ENCODE data around the gene MYO1D.

GRCh38 chr17:32727681-32728080, 149.2 kb downstream of the MYO1D start:
- TF ChIP-seq, protein P1, sequence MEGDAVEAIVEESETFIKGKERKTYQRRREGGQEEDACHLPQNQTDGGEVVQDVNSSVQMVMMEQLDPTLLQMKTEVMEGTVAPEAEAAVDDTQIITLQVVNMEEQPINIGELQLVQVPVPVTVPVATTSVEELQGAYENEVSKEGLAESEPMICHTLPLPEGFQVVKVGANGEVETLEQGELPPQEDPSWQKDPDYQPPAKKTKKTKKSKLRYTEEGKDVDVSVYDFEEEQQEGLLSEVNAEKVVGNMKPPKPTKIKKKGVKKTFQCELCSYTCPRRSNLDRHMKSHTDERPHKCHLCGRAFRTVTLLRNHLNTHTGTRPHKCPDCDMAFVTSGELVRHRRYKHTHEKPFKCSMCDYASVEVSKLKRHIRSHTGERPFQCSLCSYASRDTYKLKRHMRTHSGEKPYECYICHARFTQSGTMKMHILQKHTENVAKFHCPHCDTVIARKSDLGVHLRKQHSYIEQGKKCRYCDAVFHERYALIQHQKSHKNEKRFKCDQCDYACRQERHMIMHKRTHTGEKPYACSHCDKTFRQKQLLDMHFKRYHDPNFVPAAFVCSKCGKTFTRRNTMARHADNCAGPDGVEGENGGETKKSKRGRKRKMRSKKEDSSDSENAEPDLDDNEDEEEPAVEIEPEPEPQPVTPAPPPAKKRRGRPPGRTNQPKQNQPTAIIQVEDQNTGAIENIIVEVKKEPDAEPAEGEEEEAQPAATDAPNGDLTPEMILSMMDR (conservative IDR thresholded peaks at IDR 0.05) = no peak
- TF ChIP-seq EZH2 (IDR thresholded peaks at IDR 0.05; ENCODE audit: low read depth) = no peak
